Measurements from ENCODE around the gene TARBP2.

GRCh38 chr12:53510181-53510812 is 9.2 kb downstream of the TARBP2 start:
- TF ChIP-seq CTCF (IDR thresholded peaks at IDR 0.05) (no peak), POLR2A (IDR thresholded peaks at IDR 0.05) (no peak)
